Measurements from ENCODE around the gene RTTN. TPM values are rescaled to one million over a fixed set of nuclear protein-coding genes. Genes with fewer than 3 reads are reported as not detected.

The RTTN gene
- polyA plus RNA-seq, 2 donors, result 2.3 to 2.8 TPM

- 82 to 91% methylated on average over 1 of the region's 1 CpG for WGBS, 2 donors
- no peaks in the 10 kb centered on the region for H3K36me3 ChIP-seq (ENCODE audit: control insufficient read depth in 2 of 2, insufficient read depth in 2 of 2, low read length in 1 of 2)
- no peak overlapping the region for H3K27ac ChIP-seq (ENCODE audit: low read depth in 2 of 2, low read length in 1 of 2)
- H3K4me3 ChIP-seq (ENCODE audit: low read depth in 1 of 2, low read length in 2 of 2), result no peak overlapping the region
- H3K4me1 ChIP-seq (ENCODE audit: control insufficient read depth in 2 of 2, insufficient read depth in 2 of 2, low read length in 1 of 2), result no peaks in the 10 kb centered on the region
- no peaks in the 10 kb centered on the region for H3K9me3 ChIP-seq (ENCODE audit: control insufficient read depth in 2 of 2, insufficient read depth in 1 of 2, low read depth in 1 of 2, low read length in 1 of 2)
- no peaks in the 10 kb centered on the region for H3K27me3 ChIP-seq (ENCODE audit: control insufficient read depth in 1 of 2, insufficient read depth in 2 of 2, low read length in 2 of 2)
Observed at GRCh38 chr18:70139138-70139537, 66.3 kb downstream of the RTTN start.

DNA sequence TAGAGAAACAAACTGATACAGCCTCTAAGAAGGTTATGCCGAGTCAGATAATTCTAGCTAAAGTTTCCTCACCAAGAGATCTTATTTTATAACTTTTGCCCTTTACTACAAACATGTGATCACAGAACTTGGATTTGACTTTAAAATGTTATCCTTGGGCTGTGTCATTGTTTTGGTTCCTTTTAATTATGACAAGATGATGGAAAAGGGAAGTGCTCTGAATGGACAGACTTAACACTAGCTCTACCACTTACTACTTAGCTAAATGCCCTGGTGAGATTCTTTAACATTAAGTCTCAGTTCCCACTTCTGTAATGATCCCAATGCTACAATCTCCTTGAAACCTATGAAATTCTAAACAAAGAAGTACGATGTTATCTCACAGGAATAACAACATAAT lies 69.9 kb downstream of the RTTN start:
- no peaks in the 10 kb centered on the region for H3K4me1 ChIP-seq (ENCODE audit: control insufficient read depth in 2 of 2, insufficient read depth in 2 of 2, low read length in 1 of 2)
- WGBS, 2 donors, result 78 to 81% methylated on average over 2 of the region's 2 CpGs
- no peak overlapping the region for H3K4me3 ChIP-seq (ENCODE audit: low read depth in 1 of 2, low read length in 2 of 2)
- H3K9me3 ChIP-seq (ENCODE audit: control insufficient read depth in 2 of 2, insufficient read depth in 1 of 2, low read depth in 1 of 2, low read length in 1 of 2), result no peaks in the 10 kb centered on the region
- no peaks in the 10 kb centered on the region for H3K27me3 ChIP-seq (ENCODE audit: control insufficient read depth in 1 of 2, insufficient read depth in 2 of 2, low read length in 2 of 2)
- no peak overlapping the region for H3K27ac ChIP-seq (ENCODE audit: low read depth in 2 of 2, low read length in 1 of 2)
- H3K36me3 ChIP-seq (ENCODE audit: control insufficient read depth in 2 of 2, insufficient read depth in 2 of 2, low read length in 1 of 2), result no peaks in the 10 kb centered on the region

GRCh38 chr18:70132999-70133398 lies 72.5 kb downstream of the RTTN start:
- Histone ChIP-seq H3K4me1 (ENCODE audit: control insufficient read depth in 2 of 2, insufficient read depth in 2 of 2, low read length in 1 of 2) (no peaks in the 10 kb centered on the region), H3K4me3 (ENCODE audit: low read depth in 1 of 2, low read length in 2 of 2) (no peak overlapping the region), H3K27me3 (ENCODE audit: control insufficient read depth in 1 of 2, insufficient read depth in 2 of 2, low read length in 2 of 2) (no peaks in the 10 kb centered on the region), H3K27ac (ENCODE audit: low read depth in 2 of 2, low read length in 1 of 2) (no peak overlapping the region), H3K36me3 (ENCODE audit: control insufficient read depth in 2 of 2, insufficient read depth in 2 of 2, low read length in 1 of 2) (no peaks in the 10 kb centered on the region), H3K9me3 (ENCODE audit: control insufficient read depth in 2 of 2, insufficient read depth in 1 of 2, low read depth in 1 of 2, low read length in 1 of 2) (no peaks in the 10 kb centered on the region)
- WGBS, 2 donors, result 48 to 63% methylated on average over 2 of the region's 2 CpGs

- Histone ChIP-seq H3K36me3 (ENCODE audit: control insufficient read depth in 2 of 2, insufficient read depth in 2 of 2, low read length in 1 of 2) (peaks cover 3% of the 10 kb centered on the region in 2 donors), H3K9me3 (ENCODE audit: control insufficient read depth in 2 of 2, insufficient read depth in 1 of 2, low read depth in 1 of 2, low read length in 1 of 2) (no peaks in the 10 kb centered on the region), H3K4me3 (ENCODE audit: low read depth in 1 of 2, low read length in 2 of 2) (no peak overlapping the region), H3K4me1 (ENCODE audit: control insufficient read depth in 2 of 2, insufficient read depth in 2 of 2, low read length in 1 of 2) (no peaks in the 10 kb centered on the region), H3K27ac (ENCODE audit: low read depth in 2 of 2, low read length in 1 of 2) (no peak overlapping the region), H3K27me3 (ENCODE audit: control insufficient read depth in 1 of 2, insufficient read depth in 2 of 2, low read length in 2 of 2) (no peaks in the 10 kb centered on the region)
- WGBS, 2 donors, result 81 to 92% methylated on average over 2 of the region's 2 CpGs
Observed at GRCh38 chr18:70128271-70128670, 77.2 kb downstream of the RTTN start.

DNA sequence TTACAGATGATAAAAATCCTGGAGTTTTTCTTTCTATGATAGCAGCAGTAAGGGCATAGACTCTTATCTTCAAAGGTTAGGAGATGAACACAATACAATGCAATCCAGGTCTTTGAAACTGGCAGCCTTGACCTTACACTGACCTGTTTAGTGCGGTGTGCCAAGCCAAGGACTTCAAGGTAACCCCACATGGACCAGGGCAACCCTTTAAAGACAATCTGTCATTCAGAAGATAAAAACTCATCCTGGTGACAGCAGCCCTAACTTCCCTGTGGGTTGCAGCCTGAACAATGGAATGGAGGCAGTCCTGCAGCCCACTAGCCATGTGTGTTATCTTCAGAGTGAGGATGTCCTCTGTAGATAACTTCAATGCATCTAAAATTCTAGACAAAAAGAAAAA lies 78.1 kb downstream of the RTTN start:
- Histone ChIP-seq H3K4me1 (ENCODE audit: control insufficient read depth in 2 of 2, insufficient read depth in 2 of 2, low read length in 1 of 2) (no peaks in the 10 kb centered on the region), H3K27ac (ENCODE audit: low read depth in 2 of 2, low read length in 1 of 2) (no peak overlapping the region), H3K36me3 (ENCODE audit: control insufficient read depth in 2 of 2, insufficient read depth in 2 of 2, low read length in 1 of 2) (peaks cover 3% of the 10 kb centered on the region in 2 donors), H3K4me3 (ENCODE audit: low read depth in 1 of 2, low read length in 2 of 2) (no peak overlapping the region), H3K27me3 (ENCODE audit: control insufficient read depth in 1 of 2, insufficient read depth in 2 of 2, low read length in 2 of 2) (no peaks in the 10 kb centered on the region), H3K9me3 (ENCODE audit: control insufficient read depth in 2 of 2, insufficient read depth in 1 of 2, low read depth in 1 of 2, low read length in 1 of 2) (no peaks in the 10 kb centered on the region)
- 68 to 81% methylated on average over 1 of the region's 1 CpG for WGBS, 2 donors

DNA sequence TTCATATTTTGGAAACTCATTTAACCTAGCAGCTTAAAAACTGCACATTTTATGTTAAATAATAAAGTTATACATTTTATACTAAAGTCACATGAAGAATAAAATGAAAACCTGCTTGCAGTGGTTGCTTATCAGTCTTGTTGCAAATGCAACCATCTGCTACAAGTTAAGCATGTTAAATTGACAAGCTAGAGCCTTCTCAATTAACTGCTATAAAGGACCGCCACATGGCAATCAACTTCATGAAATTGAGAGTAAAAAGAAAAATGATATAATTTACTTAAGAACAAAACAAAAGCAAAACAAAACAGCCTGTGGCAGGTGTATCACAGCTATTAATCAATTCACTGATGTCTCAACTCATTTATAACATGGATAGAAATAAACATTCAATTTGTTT lies 78.7 kb downstream of the RTTN start:
- Histone ChIP-seq H3K9me3 (ENCODE audit: control insufficient read depth in 2 of 2, insufficient read depth in 1 of 2, low read depth in 1 of 2, low read length in 1 of 2) (no peaks in the 10 kb centered on the region), H3K27me3 (ENCODE audit: control insufficient read depth in 1 of 2, insufficient read depth in 2 of 2, low read length in 2 of 2) (no peaks in the 10 kb centered on the region), H3K4me3 (ENCODE audit: low read depth in 1 of 2, low read length in 2 of 2) (no peak overlapping the region), H3K27ac (ENCODE audit: low read depth in 2 of 2, low read length in 1 of 2) (no peak overlapping the region), H3K36me3 (ENCODE audit: control insufficient read depth in 2 of 2, insufficient read depth in 2 of 2, low read length in 1 of 2) (peaks cover 3% of the 10 kb centered on the region in 2 donors), H3K4me1 (ENCODE audit: control insufficient read depth in 2 of 2, insufficient read depth in 2 of 2, low read length in 1 of 2) (no peaks in the 10 kb centered on the region)
- WGBS, 2 donors, result 95 to 100% methylated on average over 1 of the region's 1 CpG

- Histone ChIP-seq H3K9me3 (ENCODE audit: control insufficient read depth in 2 of 2, insufficient read depth in 1 of 2, low read depth in 1 of 2, low read length in 1 of 2) (no peaks in the 10 kb centered on the region), H3K36me3 (ENCODE audit: control insufficient read depth in 2 of 2, insufficient read depth in 2 of 2, low read length in 1 of 2) (peaks cover 3% of the 10 kb centered on the region in 2 donors), H3K4me3 (ENCODE audit: low read depth in 1 of 2, low read length in 2 of 2) (no peak overlapping the region), H3K27ac (ENCODE audit: low read depth in 2 of 2, low read length in 1 of 2) (no peak overlapping the region), H3K4me1 (ENCODE audit: control insufficient read depth in 2 of 2, insufficient read depth in 2 of 2, low read length in 1 of 2) (no peaks in the 10 kb centered on the region), H3K27me3 (ENCODE audit: control insufficient read depth in 1 of 2, insufficient read depth in 2 of 2, low read length in 2 of 2) (no peaks in the 10 kb centered on the region)
- 97 to 98% methylated on average over 4 of the region's 4 CpGs for WGBS, 2 donors
Observed at GRCh38 chr18:70124139-70124538, 81.3 kb downstream of the RTTN start.

GRCh38 chr18:70121842-70122241 lies 83.6 kb downstream of the RTTN start:
- 88 to 91% methylated on average over 3 of the region's 3 CpGs for WGBS, 2 donors
- no peak overlapping the region for H3K27ac ChIP-seq (ENCODE audit: low read depth in 2 of 2, low read length in 1 of 2)
- no peak overlapping the region for H3K4me3 ChIP-seq (ENCODE audit: low read depth in 1 of 2, low read length in 2 of 2)
- H3K4me1 ChIP-seq (ENCODE audit: control insufficient read depth in 2 of 2, insufficient read depth in 2 of 2, low read length in 1 of 2), result no peaks in the 10 kb centered on the region
- H3K27me3 ChIP-seq (ENCODE audit: control insufficient read depth in 1 of 2, insufficient read depth in 2 of 2, low read length in 2 of 2), result no peaks in the 10 kb centered on the region
- peaks cover 0 to 3% of the 10 kb centered on the region in 2 donors for H3K36me3 ChIP-seq (ENCODE audit: control insufficient read depth in 2 of 2, insufficient read depth in 2 of 2, low read length in 1 of 2)
- H3K9me3 ChIP-seq (ENCODE audit: control insufficient read depth in 2 of 2, insufficient read depth in 1 of 2, low read depth in 1 of 2, low read length in 1 of 2), result no peaks in the 10 kb centered on the region

- H3K4me1 ChIP-seq (ENCODE audit: control insufficient read depth in 2 of 2, insufficient read depth in 2 of 2, low read length in 1 of 2), result no peaks in the 10 kb centered on the region
Observed at GRCh38 chr18:70116949-70117348, 88.5 kb downstream of the RTTN start.

GRCh38 chr18:70113511-70113910 lies 92.0 kb downstream of the RTTN start:
- peaks cover 0 to 2% of the 10 kb centered on the region in 2 donors for H3K9me3 ChIP-seq (ENCODE audit: control insufficient read depth in 2 of 2, insufficient read depth in 1 of 2, low read depth in 1 of 2, low read length in 1 of 2)
- no peaks in the 10 kb centered on the region for H3K27me3 ChIP-seq (ENCODE audit: control insufficient read depth in 1 of 2, insufficient read depth in 2 of 2, low read length in 2 of 2)
- no peaks in the 10 kb centered on the region for H3K4me1 ChIP-seq (ENCODE audit: control insufficient read depth in 2 of 2, insufficient read depth in 2 of 2, low read length in 1 of 2)
- WGBS, 2 donors, result 97% methylated on average over 1 of the region's 1 CpG
- H3K27ac ChIP-seq (ENCODE audit: low read depth in 2 of 2, low read length in 1 of 2), result no peak overlapping the region
- H3K4me3 ChIP-seq (ENCODE audit: low read depth in 1 of 2, low read length in 2 of 2), result no peak overlapping the region
- peaks cover 0 to 9% of the 10 kb centered on the region in 2 donors for H3K36me3 ChIP-seq (ENCODE audit: control insufficient read depth in 2 of 2, insufficient read depth in 2 of 2, low read length in 1 of 2)

More at GRCh38 chr18:70116949-70117348, 88.5 kb downstream of the RTTN start:
- no peak overlapping the region for H3K4me3 ChIP-seq (ENCODE audit: low read depth in 1 of 2, low read length in 2 of 2)
- no peaks in the 10 kb centered on the region for H3K9me3 ChIP-seq (ENCODE audit: control insufficient read depth in 2 of 2, insufficient read depth in 1 of 2, low read depth in 1 of 2, low read length in 1 of 2)
- H3K36me3 ChIP-seq (ENCODE audit: control insufficient read depth in 2 of 2, insufficient read depth in 2 of 2, low read length in 1 of 2), result no peaks in the 10 kb centered on the region
- no peak overlapping the region for H3K27ac ChIP-seq (ENCODE audit: low read depth in 2 of 2, low read length in 1 of 2)
- WGBS, 2 donors, result 70 to 74% methylated on average over 2 of the region's 2 CpGs
- no peaks in the 10 kb centered on the region for H3K27me3 ChIP-seq (ENCODE audit: control insufficient read depth in 1 of 2, insufficient read depth in 2 of 2, low read length in 2 of 2)

All from esophagus (tissue), 2 donors.